ENCODE results near the gene RSPO3. TPM values are rescaled to one million over a fixed set of nuclear protein-coding genes. Genes with fewer than 3 reads are reported as not detected.

The RSPO3 gene
- total RNA-seq, 1 donor from 2014 or later, result 8.6 TPM

DNA sequence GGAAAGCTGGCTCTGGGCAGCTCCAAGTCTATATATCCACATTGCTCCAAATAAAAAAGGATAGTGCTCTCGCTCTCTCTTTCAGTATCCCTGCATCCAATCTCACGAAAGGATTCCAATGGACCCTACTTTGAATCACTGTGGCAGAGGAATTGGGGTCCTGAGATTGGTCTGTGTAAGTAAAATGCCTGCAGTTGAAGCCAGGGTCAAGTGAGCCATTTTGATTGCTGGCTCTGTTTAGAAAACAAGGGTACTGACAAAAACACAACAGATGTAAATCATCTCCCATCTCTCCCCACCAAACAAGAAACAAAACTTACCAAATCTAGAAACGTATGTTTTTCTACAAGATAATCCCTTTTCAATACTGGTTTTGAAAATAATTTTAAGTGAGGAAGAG, 45.6 kb downstream of the RSPO3 start:
- no peak for DNase-seq

DNA sequence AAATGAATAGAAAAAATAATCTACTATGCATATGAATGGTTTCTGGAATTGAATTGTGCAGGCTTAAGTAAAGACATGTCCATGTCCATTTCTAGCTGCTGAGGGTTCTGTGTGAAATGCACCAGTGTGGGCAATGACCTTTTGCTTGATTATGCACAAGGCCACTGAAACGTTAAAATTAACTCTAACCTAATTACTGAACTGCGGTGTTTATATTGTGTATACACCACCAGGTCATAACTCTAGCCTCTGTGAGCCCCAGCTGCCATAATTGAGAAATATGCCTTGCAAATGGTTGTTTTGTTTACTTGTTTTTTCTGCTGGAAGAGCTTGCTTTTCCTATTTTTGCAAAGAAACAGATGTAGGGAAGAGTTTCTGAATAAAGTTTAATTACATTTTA, 46.1 kb downstream of the RSPO3 start:
- no peak for DNase-seq

DNA sequence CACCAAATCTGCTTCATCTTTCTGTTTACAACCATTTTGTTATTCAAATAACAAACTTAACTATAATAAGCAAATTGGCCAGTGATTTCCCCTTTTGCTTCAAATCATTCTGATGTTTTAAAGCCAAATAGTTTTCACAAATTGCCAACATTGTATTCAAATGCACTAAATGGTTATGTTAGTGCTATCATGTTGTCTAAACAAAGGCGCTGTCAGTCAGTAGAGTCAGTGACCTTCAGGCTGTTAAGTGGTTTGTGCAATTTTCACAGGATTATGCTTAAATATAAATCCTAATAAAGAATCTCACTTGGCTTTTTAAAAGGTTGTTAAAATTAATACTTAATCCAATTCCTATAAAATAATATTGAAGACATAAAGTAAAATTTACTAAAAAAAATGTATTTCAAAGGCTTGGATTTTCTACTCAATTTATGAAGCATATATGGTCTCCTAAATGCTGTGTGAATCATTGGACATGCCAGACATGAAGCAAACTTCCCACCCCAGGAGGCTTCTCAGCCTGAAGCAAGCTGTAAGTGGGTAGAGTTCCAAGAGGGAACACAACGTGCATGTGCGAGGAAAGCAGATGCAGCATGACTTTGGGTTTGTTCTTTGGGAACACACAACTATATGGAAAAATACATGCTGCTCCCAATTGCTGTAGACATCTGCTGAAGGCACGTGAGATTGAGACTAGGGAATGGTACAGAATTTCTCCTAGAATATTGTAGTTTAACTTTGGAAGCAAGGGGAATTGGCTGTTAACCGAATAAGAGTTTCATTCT, 54.9 kb downstream of the RSPO3 start:
- DNase-seq, result peak; percentile 65

DNA sequence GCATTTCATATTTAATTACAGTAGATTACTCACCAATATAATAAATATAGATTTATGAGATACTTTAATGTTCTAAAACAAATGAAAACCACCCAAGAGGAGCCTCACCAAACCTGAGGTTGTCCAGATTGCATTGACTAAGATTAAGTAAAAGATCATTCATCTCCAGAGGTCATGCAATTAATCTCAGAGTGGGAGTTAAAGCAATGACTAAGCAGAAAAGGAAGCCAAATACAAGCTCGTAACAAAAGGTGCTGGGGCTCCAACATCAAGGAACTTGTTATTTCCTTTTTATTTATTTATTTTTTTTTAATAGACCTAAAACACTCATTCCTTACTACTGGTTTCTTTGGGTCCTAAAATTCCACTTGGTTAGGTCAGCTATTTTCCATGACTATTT, 57.7 kb downstream of the RSPO3 start:
- DNase-seq, result no peak

DNA sequence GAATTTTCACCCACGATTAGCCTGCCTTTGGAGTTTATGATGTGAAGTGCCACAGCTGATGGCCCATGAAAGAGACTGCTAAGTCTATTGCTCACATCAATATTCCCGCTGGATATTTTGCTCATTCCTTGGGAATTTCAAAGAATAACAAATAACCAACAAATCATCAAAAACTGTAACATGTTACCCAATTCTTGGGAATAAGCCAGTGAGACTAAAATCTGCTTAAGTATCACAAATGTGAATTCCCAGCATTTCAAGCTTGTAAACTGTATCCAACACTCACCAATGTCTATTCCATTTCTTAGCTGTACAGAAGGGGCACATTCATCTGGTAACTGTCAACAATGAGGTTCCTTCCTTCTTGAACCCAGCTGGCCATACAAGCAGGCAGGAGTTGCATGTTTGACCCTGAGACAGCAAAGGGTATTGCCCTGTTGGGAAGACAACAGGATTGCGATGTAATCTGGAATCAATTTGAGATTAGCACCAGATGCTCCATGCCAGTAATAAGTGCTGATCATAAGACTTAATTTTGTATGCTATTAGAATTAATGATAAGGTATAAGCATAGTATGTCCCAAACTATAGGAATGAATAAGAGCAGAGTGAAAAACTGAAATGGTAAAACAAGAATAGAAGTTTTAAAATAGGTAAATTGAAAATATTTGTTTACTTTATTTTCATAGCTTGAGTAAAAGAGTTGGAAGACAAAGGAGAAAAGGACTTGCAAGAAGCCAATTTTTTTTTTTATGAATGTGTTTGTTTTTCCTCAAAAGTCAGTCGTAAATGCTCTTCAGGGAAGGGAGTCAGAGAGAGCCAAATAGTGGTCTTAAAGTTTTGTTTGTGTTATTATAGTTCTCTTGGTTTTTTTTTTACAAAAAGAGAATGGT, 58.8 kb downstream of the RSPO3 start:
- no peak for DNase-seq

DNA sequence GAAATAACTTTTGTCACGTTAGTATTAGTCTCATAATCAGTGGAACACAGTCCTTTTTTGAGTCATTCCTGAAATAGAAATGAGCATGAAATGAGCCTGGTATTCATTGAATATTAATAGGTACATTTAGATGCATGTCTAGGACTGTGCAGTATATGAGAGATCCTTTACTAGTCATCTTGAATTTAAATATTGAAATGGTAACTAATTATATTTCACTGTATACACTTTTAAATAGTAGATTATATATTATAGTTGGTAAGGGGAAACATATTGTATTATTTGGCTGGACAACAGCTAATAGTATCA, 59.4 kb downstream of the RSPO3 start:
- no peak for DNase-seq

DNA sequence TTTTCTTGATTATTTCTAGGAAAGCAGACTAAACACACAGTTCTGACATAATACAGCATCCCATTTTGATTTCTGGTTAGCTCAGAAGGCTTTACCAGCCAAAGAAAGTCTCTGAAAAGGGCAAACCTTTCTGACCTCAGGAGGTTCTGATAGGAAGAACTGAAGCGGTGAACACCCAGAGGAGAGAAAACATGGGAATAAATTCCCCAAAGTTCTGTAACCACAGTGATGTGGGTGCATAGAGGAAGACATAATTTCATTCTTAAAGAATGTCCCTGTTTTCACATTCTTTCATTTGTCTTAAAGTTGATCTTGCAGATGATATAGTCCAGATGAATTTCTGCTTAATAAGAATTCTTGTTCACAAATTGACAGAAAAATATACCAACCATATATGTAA, 60.3 kb downstream of the RSPO3 start:
- no peak for DNase-seq

DNA sequence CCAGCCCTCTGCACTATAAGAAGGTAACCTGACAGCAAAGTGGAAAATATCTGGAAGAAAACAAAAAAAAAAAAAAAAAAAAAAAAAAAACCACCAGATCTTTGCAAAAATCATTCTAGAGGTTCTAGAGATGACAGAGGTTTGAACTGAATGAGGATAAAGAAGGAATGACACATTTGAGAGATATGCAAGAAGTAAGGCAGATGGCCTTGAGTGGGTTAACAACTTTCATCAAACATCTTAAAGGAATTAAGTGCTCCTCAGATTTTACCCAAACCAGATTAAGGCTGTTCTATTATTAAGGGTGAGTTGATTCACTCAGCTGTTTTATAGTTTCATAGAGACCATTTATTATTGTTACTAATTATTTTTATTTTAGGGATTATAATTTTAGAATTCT, 62.0 kb downstream of the RSPO3 start:
- no peak for DNase-seq

DNA sequence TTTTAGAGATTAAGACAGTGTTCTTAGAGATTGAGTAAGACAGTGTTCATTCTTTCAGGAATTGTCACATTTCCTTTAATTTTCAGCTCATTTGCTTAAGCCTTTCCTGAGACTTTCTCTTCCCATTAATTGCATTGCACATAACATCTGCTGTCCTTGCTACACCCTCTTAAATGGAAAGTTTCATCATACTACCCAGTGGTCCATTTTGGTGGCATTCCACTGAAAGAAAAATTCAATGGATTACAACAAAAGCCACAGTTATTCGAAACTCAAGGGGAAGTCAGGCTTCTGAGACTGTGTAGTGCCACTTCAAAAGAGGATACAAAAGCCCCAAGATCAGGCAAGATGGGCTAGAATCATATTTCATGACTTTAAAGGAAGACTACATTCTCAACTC, 64.0 kb downstream of the RSPO3 start:
- no peak for DNase-seq

DNA sequence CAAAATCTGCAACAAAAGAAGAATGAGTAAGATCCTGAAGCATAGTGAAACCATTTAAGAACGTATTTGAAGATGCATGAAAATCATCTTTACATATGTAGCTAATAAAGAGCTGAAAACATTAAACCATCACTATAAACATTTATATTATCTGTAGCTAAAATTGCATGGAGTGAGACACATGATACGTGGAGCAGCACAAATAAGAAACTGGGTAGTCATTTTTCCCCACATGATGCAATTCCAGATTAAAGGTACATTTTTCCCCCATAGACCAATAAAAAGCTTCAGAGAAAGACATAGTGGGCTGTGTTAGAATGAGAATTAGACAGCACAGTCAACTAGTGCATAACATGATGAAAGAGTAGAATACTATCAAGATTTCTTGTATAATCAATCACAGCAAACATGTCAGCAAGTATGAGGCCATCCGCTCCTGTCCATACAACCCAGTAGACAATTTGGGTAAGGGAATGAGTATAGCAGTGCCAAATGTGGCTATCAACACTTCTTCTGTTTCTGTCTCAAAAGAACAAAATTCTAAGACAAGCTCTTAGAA, 67.0 kb downstream of the RSPO3 start:
- DNase-seq, result peak; percentile 65

DNA sequence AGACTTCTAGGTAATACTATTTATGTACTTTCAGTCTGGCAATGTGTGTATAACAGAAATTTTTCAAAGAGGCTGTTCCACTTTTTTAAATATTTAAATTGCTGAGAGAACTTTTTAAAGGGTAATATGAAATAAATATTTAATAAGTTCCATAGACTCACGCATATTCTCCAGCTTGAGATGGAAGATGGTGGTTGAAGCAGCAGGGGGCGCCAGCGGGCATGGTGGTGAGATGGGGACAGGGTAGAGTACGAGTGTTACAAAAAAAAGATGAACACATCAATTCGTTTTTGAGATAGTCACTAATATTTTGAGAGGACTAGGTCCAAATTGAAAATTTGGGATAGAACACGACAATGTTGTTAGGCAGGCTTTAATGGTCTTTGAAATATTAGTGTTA, 68.4 kb downstream of the RSPO3 start:
- DNase-seq, result no peak

DNA sequence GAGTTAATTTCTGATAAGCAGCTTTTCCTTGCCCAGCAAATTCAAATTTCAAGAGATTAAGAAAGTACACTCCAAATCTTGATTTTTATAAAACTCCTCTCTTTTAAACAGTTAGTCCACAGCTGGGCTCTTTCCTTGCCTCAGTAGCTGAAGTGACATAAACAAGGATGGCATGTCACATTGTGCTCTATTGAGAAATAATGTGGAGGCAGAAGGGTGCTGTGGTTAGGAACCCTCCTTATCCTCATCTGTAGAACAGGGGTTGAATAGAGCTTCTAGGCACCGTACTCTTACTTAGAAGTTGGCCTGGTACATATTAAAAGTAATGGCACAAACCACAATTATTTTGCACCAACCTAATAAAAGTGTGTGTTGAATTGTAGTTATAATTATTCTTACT, 70.3 kb downstream of the RSPO3 start:
- no peak for DNase-seq

DNA sequence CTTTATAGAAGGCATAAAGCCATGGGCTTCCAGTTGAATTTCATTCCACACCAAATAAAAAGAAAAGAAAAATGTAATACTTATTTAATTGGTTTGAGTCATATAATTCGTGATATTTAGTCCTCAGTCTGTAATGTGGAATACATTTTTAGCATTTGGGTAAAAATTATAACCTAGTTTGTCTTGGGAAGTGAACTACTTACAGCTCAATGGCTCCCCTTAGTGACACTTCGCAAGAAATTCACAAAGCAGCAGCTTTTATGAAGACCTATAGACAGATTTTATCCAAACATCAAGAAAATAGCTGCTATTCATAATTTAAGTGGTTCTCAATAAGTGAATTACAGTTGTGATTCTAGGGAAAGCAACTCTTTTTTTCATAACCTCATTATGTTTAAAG, 72.1 kb downstream of the RSPO3 start:
- peak; percentile 27 for DNase-seq

DNA sequence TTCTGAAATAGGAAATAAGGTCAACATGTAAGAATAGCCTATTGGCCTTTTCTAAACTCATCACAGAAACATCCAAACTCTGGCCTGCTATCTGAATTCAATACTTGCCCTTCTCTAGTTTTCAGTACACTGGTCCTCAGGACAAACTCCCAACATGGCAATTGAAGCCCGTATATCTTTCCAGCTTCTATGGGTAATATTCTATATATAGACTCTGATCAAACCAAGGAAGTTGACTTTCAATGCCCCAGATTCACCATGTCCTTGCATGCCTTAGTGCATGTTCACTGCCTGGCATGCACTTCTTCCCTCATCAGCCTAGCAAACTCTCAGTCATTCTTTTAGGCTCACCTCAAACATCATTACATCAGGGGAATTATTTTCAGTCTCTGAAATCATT, 73.2 kb downstream of the RSPO3 start:
- DNase-seq, result no peak

DNA sequence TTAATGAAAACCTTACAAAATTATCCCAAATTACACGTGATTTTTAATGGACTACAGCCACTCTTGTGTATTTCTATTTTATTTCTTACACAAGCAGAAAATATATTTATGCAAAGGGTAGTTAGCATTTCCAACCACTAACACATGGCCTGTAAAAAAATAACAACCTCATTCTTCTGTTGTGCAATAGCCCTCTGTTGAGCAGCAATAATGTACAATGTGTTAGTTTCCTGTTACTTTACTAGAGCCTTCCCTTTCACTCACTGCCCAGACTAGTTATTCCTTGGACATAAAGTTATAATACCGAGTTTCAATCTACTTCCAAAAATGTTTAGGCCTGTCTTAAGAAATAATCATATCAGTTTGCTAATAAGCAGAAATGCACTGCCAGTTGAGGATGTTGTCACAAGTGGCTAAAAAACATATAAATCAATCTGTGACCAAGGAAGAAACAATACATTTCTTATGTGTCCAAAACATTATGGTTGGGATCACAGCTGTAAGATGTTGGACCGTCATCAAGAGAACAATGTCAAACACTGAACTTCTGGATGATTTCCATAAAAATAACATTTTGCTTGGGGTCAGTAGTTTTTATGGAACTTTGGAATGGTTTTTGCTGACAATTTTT, 74.6 kb downstream of the RSPO3 start:
- DNase-seq, result peak; percentile 55

DNA sequence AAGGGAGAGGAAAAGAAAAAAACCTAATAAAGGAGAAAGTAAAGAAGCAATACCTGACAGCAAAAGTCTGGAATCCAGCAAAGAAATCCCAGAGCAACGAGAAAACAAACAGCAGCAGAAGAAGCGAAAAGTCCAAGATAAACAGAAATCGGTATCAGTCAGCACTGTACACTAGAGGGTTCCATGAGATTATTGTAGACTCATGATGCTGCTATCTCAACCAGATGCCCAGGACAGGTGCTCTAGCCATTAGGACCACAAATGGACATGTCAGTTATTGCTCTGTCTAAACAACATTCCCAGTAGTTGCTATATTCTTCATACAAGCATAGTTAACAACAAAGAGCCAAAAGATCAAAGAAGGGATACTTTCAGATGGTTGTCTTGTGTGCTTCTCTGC, 77.4 kb downstream of the RSPO3 start:
- DNase-seq, result no peak

DNA sequence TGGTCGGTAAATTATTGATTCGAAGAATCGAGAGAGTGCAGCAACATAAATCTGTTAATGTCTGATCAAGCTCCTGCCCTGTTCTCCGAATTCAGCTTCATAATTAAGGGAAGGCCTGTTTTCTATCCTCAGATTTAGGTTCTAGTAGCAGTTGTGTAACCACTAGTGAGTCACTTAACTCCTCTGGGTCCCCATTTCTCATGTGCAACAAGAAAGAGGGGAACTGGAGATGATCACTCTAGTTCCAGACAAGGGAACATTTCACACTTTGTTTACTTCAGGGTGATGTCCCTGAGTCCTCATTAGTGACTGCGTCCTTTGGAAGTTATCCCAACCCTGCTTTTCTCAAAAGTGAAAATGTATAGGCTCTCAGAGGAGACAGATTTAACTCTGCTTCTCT, 80.1 kb downstream of the RSPO3 start:
- DNase-seq, result no peak

DNA sequence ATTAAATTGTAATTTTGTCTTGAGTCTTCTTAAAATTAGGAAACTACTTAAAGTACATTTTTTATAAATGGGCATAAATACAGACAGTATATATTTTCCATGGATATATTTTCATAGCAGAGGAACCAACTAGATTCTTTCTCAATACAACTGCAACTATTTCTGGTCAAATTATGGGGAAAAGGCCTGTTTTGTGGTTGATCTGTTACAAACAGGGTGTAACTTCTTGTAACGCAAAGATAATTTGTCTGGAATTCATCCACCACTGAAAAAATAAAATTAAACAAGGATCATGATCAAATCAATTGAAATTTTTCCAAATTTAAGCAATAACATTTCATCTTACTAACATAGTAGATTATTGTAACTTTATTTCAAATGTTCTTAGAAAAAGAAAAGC, 81.0 kb downstream of the RSPO3 start:
- no peak for DNase-seq

DNA sequence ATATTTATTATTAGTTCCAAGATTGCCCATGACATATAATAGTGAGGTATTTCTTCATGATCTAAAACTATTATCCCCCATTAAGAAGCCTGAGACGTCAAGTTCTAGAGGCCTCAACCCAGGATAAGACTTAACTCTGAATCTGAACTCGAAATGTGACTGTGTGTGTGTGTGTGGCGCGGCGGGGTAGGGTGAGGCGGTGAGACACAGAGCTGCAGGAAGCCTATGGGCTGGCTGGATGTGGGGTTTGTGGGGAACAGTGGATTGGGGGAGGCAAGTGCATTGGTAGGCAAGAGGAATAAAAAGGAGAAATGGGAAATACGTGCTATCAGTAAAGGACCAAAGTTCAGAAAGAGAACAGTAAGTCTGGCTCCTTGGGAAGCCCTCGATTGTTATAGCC, 81.6 kb downstream of the RSPO3 start:
- no peak for DNase-seq

DNA sequence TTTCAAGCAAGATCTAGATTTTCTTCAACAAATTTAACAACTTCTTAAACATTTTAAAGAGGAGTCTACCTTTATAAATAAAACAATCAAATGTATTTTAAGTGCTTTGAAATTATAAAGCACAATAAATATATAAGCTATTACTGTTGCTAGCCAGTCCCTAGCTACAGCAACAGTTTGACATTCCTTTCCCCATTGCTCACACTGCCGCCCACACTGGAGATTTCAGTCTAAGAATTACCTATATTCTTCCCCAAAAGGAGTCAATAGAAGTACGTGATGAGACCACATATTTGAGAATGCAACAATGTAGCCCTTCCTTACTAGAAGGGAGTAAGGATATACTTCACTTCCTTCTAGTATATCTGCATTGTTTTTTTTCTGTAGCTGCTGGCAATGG, 82.8 kb downstream of the RSPO3 start:
- no peak for DNase-seq

DNA sequence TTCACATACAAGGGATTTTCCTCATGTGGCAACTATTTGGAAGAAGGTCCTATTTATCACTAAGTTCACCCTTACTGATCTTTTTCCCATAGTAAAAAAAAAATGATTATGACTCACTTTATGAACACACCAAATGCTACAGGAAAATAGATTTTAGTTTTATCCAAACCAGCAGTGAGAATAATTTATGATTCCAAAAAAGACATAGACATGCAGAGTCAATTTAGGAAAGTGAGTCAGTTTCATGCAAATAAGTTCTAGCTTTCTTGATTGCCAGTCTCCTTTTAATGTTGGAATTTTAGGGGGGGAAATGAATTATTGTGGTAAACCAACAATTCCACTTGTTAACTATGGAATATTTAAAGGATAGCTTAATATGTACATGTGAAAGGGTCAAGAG, 84.2 kb downstream of the RSPO3 start:
- no peak for DNase-seq

DNA sequence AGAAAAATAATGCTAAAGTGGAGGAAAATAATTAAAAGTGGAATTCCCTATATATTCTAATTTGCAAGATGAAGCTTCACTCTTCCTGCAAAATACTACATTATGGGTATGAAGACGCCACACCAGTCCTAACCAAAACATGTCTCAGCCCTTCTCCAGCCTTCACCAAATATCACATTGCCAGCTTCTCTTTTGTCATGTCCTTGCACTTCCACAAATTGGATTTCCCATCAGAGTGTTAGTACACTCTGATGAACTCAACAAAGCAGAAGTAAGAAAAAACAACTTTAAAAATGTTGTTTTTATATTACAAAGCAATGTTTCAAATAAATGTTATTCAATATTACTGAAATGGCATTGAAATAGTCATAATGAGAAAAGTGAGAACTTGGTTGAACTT, 85.8 kb downstream of the RSPO3 start:
- no peak for DNase-seq

DNA sequence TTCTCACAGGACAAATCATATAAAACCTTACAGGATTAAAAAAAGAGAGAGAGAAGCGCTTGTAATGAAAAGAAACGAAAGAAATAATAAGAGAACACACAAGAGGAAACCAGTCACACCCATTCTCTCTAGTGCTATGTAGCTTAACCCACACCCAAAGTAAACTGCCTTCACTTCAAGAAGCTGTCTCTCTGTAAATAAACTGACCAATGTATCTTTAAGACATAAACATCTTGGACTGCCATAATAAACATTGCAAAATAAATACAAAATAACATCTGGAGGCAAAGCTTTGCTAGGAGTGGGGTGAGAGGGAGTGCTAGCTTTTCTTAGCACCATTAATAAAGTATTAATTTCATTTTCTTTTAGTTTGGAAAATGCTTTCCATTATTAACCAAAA, 86.6 kb downstream of the RSPO3 start:
- no peak for DNase-seq
